NCI-H2107 (cell line): ENCODE data around the gene TMOD4.

Source experiments
- DNase-seq: peaks from one replicate; lab custom pipeline; 2025; lab: John Stamatoyannopoulos, UW

TMOD4 gene

DNA sequence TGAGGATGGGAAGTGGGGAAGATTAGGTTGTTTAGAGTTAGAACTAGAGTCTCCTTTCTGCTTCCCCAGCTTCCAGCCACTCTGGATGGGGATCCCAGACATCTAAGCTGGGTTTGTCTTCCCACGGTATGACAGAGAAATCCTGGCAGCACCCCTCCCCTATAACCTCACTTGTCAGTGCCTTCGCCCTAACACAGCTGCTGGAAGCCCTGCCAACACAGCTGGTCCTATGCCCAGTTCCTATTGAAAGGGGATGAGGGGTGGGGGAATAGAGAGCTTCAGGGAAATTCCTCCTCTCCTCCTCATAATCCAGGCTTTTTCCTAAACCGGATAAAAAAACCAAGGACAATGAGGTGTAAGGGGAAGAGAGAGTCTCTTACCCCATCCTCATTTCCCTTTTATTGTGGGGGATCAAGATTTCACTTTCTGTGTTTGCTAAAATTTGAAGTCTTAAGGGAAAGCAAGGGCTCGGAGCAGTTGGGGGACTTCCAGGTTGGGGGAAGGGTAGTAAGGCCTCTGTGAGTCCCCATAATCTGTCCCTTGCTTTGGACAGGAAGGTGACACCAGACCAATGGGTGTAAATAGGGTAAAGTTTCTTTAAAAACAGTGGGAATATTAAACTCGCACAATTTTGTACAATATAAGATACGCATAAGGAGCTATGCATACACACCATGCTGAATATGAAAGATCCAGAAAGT lies 590 bp downstream of the TMOD4 start:
- DNase-seq, result no peak

DNA sequence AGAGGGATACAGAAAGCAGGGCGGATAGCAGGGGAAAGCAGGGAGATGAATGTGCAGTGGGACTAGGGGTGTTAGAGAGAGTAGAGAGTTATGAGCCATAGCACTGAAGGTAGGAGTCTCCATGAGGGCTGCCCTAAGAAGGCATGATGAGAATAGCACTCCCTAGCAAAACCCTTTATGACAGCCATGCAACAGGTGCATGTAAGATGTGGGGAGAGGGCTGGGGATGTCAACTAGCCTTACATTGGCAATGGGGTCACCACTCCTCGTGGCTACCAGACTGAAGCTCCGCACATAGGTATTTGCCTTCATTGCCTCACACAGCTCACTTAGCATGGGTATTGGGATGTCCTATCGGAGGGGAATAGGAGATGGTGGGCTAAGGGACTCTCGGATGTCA lies 4.6 kb downstream of the TMOD4 start:
- no peak for DNase-seq

DNA sequence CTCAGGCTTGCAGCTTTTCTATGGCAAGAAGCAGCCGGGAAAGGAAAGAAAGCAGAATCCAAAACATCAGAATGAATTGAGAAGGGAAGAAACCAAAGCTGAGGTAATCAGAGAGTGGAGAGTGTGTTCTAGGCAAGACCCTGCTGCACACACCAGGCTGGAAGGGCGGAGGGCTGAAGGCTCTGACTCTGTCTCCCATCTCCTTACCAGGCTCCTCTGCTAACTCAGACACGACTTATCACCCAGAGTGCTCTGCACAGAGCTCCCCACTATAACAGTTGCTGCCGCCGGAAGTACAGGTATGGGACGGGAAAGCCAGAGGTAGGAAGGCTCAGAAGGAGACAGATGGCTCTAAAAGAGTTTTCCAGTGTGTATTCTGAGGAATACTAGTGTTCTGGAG lies 8.7 kb downstream of the TMOD4 start:
- DNase-seq, result no peak

DNA sequence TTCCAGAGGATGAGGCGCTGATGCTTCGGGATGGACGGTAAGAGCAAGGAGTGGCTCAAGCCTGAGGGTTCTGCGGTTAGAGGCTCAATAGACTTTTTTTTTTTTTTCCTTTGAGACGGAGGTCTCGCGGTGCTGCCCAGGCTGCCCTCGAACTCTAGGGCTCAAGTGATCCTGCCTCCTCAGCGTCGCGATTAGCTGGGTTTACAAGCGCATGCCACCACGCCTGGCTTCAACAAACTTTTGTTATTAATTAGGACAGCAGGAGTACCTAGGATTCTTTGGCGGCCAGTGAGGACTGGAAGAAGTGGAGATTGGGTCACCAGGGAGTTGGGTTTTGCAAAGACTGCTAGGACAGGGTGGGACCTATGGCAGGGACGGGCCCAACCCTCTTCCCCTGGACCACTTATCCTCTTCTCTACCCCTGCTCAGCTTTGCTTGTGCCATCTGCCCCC lies 9.2 kb downstream of the TMOD4 start:
- no peak for DNase-seq

DNA sequence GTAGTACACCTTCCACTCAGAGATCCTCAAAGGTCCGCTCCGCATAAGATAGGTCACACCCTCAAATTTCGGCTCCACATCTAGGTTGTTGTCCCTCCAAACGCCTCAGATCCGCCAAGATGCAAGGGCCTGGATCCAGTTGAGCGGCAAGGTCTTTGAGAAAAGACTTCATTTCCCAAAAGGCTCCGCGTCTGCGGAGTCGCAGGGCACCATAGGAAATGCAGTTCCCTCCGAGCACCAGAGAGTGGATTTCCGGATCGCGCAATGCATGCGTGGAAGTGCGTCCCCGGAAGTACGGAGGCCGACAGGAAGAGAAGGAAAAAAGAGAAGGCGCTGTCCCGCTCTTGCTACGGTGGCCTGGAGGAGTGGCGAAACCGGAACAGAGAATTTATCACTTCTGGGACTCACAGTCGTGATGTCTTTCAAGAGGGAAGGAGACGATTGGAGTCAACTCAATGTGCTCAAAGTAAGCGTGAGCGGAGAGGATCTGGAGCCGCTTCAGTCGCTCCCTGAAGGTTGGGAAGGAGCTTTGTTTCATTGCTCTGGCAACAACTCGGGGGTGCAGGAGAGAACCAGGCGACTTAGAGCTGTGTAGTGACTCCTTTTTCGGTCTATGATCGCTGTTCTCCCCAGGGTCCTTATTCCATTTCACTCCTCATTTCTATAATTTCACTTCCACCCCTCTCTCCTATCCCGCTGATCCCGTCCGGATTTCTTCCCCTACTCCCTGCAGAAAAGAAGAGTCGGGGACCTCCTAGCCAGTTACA lies 9.9 kb downstream of the TMOD4 start, which contains the start of the genes LYSMD1 and SCNM1:
TSS of gene LYSMD1 (minus strand) at position 165 of the 767 bp plus-strand sequence. CDS start 644 bp downstream, outside the sequence.
TSS of gene SCNM1 (plus strand) at position 407 of the 767 bp plus-strand sequence. CDS start at position 416, 9 bp downstream.
- DNase-seq, result peak; percentile 97

DNA sequence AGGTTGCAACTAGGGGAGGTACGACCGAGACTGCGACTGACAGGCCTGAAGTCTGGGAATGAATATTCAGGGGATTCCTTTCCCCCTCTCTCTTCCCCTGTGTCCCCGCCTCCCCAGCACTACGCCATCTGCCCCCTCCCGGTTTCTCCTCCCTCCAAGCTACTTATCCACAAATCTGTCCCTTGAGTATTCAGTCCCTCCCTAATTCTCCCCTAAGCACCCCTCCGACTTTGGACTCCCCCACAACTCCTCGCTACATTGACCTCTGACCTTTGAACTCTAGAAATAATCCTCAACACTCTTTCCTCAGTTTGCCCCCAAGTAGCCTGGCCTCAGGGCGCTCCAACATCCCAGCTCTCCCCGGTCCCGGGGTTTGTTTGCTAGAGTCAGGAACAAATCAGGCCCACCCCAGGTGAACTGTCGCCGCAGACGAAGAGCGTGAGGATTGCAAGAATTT lies 10.5 kb downstream of the TMOD4 start:
- peak; percentile 38 for DNase-seq

DNA sequence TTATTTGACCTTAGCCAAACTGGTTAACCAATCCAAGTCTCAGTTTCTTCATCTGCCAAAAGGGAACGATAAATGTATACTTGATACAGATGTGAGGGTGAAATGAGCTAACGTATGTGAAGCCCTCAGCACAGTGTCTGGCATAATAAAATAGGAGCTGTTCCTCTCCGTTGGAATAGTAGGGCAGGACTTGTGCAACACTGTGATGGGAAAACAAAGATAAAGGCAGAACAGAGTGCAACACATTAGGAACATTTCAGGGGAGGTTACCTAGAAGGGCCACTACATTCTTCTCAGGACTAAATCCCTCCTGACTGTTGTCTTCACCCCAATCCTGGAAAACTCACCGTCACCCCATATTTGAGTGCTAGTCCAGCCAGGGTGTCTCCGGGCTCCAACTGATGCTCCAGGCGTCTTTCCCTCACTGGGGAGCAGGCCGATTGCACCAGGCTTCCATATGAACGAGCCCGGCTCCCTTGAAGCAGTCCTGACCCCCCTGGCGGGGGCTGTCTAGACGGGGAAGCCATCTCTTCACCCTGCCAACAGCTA lies 11.0 kb downstream of the TMOD4 start:
- no peak for DNase-seq

DNA sequence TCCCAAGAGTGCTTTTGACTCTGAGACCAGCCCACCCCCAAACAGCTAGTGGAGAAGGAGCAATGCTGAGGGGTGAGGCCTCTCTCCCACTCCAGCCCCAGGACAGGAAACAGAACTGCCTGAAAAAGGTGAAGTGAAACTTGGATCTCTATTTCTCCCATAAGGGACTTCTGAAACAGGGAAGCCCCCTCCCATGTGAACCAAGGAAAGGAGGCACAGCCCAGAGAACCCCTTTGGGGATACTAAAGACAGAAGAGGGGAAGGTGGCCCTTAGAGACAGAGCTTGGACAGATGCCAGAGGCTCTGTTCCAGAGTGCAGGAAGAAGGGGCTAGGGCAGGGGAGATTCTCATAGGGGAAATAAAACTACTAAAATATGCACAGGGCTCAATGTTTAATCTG lies 16.4 kb downstream of the TMOD4 start:
- no peak for DNase-seq

DNA sequence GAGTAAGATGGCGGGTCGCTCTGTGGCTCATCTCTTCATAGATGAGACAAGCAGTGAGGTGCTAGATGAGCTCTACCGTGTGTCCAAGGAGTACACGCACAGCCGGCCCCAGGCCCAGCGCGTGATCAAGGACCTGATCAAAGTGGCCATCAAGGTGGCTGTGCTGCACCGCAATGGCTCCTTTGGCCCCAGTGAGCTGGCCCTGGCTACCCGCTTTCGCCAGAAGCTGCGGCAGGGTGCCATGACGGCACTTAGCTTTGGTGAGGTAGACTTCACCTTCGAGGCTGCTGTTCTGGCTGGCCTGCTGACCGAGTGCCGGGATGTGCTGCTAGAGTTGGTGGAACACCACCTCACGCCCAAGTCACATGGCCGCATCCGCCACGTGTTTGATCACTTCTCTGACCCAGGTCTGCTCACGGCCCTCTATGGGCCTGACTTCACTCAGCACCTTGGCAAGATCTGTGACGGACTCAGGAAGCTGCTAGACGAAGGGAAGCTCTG lies 17.0 kb downstream of the TMOD4 start:
- no peak for DNase-seq

DNA sequence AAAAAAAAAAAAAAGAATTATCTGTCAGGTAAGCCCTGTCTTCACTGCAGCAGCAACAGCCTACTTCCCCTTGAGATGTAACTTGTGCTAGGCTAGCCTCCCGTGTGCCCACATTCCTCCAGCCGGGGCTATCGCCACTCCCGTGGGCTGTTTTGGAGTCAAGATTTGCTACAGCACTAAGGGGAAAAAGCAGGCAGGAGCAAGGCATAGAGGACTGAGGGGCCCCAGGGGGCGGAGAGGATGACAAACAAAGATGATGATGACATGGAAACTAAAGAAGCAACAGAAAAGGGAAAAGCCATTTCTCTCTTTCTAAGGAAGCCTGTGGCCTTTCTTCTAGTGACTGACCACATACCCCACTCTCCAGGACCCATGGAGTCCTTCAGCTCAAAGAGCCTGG lies 17.5 kb downstream of the TMOD4 start:
- DNase-seq, result no peak

DNA sequence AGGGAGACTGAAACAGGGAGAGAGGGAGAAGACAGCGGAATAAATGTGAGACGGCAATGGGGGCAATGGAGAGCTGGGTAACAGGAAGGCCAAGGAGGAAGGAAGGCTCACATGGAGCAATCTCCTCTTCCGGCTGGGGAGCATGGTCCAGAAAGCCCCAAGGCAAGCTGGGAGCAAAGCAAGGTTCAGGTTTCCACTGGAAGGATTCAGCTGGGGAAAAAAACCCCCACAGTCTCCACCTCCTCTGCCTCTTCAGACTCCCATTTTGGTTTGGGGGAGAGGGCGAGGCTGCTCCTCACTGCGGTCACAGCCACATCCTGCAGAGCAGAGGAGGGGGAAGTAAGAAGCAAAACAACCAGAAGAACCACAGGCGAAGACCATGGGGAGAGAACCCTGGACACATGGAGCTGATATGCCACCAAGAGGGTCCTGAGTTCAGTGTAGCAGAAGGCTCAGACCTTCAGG lies 18.7 kb downstream of the TMOD4 start:
- DNase-seq, result no peak

DNA sequence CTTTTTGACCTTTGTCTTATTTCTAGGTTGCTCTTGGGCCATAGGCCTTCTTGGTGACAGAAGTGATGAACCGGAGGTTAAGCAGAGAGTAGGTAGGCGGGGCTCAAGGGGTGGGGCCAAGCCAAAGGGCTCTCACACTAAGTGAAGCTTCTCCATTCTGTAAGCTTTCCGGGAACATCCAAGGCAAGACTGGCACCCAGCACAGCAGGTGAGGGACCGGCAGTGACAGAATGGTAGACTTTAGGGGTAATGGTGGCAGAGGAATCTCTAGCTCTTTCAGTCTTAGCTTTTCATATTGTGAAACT lies 19.3 kb downstream of the TMOD4 start, which contains the start of gene TNFAIP8L2:
TSS of gene TNFAIP8L2 (plus strand) at position 135 of the 305 bp plus-strand sequence. CDS start 2,049 bp downstream, outside the sequence.
- DNase-seq, result no peak

DNA sequence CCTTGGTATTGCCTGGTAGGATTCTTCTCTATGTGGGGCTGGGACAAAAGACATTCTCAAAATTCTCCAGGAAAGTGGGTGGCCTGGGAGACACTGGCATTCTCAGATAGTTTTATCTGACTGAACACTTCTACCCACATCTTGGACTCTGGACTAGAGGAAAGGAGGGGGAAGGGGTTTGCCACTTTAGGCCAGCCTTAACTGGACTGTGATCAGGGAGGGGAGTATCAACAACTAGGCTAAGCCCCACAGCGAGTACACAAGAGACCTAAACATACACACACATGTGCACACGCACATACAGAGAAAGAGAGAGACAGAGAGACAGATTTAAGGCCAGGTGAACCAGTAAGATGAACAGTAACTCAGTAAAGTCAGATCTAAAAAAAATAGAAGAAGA lies 28.1 kb downstream of the TMOD4 start:
- DNase-seq, result no peak

DNA sequence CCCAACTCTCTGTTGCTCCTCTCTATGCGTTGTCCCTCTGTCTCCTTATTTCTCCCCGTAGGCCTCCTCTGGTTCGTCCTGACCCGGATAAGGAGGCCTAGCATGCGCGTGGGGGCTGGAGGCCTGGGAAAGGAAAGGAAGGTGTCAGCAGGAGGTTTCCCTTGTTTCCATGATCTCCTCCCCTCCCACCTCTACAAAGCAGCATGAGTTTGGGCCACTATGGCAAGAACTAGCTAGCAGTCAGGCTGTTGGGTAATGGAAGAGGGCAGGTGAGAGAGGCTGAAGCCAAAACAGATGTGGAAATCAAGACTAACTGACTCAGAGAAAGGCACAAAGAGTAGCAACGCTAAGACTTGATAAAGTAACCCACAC lies 28.7 kb downstream of the TMOD4 start:
- no peak for DNase-seq

DNA sequence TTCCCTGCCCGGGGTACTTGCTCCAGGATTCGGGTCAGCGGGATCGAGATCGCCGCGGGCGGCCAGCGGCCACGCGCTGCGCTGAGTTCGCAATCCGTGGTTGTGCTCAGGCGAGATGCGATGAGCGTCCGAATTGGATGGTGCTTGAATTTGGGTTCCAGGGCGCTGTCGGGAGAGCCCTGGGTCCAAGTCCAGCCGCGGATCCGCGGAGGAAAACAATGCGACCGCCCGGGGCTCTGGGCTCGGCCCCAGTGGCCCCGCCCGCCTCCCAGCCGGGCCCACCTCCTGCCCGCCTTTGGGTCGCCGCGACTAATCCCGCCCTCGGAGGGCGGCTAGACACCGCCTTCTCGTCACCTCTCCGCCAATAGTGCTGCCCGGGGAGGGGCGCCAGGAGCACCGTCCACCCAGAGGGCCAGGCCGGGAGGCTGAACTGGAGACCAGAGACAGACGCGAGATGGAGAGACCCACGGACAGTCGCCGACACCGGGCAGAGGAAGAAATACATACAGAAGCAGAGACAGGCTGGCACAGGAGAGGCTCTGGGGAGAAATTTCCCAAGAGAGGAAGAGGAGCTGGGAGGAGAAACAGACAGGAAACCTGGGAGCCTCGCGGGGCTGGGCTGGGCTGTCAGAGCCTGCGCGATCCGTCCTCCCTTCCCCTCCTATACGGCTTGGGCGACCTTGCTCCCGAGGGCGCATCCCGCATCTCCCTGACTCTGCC lies 29.2 kb downstream of the TMOD4 start, which contains the start of gene SEMA6C:
TSS of gene SEMA6C (minus strand) at position 220 of the 720 bp plus-strand sequence. CDS start 4,010 bp downstream, outside the sequence.
- DNase-seq, result peak; percentile 82

DNA sequence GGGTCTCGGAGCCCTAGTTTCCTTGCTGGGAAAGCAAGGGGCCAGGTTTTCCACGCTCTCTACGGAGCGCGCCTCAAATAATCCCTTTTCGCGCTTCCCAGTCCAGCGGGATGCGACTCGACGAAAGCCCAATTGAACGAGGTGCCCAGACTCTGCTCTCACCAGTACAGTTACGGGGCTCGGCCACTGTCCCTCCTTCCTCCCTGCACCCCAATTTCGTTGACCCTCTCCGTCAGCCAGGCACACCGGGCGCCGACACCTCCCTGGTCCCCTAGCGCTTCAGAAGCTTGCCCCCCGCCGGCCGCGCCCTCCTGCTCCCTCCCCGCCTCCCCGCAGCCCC lies 29.7 kb downstream of the TMOD4 start:
- no peak for DNase-seq

DNA sequence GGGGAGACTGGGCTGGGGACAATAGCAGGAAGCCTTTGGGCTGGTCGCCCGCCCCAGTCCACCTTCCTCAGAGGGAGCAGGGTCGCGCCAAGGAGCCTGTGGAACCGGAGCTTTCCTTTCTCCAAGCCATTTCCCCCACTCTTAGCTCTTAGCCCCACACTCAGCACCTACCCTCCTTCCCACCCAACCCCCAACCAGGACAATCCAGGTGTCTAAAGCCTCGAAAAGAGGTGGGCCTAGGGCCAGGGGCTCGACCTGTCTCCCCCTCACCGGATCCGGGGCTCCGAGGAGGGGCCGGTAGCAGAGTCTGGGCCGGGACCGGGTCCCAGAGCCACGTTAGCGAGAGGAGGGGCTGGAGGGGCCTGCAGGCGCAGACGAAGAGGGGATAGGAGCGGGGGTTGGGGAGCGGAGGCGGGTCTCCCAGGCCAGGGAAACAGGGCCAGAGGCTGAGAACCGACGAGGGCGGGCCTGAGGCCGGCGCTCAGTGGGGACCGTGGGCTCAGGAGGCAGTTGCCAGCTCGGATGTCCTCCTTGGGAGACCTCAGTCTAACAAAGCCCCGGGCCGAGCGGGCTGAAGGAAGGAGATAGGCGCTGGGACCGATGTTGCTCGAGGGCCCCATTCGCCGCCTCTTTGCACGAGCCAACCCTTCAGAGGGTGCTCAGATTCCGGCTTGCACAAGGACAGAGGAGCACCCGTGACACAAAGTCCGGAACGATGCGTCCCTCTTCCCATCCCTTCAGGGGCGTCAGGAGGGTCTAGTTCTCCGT lies 30.3 kb downstream of the TMOD4 start:
- no peak for DNase-seq

DNA sequence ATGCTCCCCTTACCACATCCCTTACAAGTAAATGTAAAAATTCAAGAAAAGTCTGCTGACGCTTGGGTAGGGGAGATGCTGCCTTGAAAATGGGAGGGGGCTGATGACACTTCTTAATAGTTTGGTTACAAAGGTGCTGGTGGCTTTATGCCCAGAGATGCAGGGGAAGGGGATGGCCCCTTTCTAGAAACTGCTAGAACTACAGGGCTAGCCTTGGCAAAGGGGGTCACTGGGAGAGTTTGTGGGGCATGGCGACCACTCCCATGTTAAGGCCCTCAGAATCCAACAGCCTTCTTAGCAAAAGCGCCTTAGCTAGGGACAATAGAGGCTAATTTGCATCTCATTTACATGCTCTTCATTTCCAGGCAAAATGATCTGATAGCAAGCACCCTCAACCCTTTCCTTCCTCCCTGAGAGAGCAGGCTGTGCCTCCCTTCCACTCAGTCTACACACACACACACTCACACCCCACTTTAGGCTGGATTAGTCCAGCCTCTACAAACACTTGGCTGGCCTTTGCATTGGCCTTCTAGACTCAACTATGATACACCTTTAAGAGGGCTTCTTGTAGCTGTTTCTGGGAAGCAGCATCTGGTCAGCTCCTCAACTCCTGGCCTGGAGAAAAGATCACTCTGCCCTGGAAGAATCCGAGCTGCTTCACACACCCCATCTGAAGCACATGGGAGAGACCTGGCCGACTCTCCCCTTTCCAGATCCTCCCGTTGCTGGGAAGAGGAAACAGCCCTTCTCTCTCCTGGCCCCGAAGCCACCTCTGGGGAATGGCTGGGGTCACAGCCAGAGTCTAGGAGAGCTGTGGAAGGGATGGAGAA lies 31.1 kb downstream of the TMOD4 start:
- no peak for DNase-seq

DNA sequence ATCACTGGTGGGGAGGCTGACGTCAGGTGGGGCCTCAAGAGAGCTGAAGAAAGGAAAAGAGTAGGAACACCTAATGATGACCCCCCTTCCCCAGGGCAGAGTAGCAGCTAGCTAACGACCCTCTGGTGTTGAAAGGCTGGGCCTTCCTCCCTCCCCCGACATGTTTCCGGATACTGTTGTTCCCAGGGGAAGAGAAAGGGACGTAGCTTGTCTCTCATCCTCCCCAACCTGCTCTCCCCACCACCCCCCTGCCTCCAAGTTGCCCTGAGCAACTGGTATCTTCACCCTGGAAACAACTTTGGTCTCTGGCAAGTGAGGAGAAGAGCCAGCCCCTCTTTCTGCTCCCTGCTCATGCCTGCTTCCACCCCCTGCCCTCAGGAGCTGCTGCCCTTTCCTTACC lies 31.8 kb downstream of the TMOD4 start:
- DNase-seq, result no peak

DNA sequence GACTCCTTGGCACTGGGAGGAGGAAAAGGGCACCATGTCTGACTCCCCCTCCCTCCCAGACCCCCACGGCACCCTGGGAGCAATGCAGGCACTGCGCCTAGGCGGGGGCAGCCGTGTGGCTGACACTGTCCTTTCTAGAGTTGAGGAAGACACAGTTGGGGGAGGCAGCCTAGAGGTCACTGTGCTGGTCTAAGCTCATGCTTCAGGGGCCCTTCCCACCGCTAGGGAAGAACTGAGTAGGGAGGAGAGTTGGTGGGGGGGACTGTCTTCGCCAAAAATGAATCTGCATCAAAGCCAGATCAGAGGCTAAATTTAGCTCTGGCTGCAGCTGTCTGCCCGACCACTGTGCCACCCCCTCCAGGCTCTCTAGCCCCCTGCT lies 32.7 kb downstream of the TMOD4 start:
- DNase-seq, result no peak
